Esophagus squamous epithelium (tissue), 4 donors: Measurements from ENCODE around the gene TRIM66.

Experiments used
- CTCF ChIP-seq, 6 experiments: fragments of 450-650 bp in 4 of 6; fragments of 200-600 bp in 2 of 6; sonication (generic) in 2 of 6; IDR thresholded peaks; one replicate each; pipeline ENCODE4 v1.5.1; 2016 to 2019; ENCODE audit warnings: antibody characterized with exemption in 6 of 6, mild to moderate bottlenecking in 4 of 6, moderate library complexity in 4 of 6
- POLR2A ChIP-seq, 4 donors: fragments of 450-650 bp; IDR thresholded peaks; one replicate each; pipeline ENCODE4 v1.6.1; 2017; ENCODE audit warnings: antibody characterized with exemption in 4 of 4, mild to moderate bottlenecking in 4 of 4, moderate library complexity in 3 of 4

GRCh38 chr11:8672346-8672745 is 10.1 kb downstream of the TRIM66 start:
- TF ChIP-seq CTCF (IDR thresholded peaks at IDR 0.05), result no peak
- no peak for TF ChIP-seq POLR2A (IDR thresholded peaks at IDR 0.05)
